ENCODE results near the gene MORC2.

Gene MORC2

DNA sequence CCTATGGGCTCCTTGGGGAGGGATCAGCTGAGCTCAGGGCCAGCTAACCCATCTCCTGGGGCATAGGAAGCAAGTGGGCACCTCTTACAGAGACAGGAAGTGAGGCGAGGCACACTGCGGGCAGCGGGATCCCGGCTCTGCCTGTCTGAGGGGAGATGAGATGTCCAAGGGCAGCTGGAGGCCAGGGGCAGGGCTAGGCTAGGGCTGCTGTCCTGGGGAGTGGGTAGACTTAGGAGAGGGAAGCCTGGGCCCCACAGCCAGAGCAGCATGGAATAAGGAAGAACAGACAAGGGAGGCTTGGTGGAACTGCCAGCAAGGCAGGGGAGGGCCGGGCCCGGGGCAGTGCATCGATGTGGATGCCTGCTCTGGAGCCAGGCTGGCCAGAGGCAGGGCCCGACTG, 76.3 kb downstream of the MORC2 start:
- peaks cover 3% of the 10 kb centered on the region; the same call in 1 of the 2 replicates for H4K20me1 ChIP-seq (ENCODE audit: insufficient read depth, low read length)
- no peak overlapping the region for H2AFZ ChIP-seq (ENCODE audit: low read depth, low read length)
- no peak overlapping the region for H3K4me2 ChIP-seq (ENCODE audit: insufficient read depth, low read length)
- H3K36me3 ChIP-seq (ENCODE audit: insufficient read depth, low read length) = no peaks in the 10 kb centered on the region
- H3K9ac ChIP-seq (ENCODE audit: low read depth, low read length) = no peak overlapping the region
- H3K9me3 ChIP-seq (ENCODE audit: insufficient read depth, low read length, severe bottlenecking) = no peaks in the 10 kb centered on the region
- H3K4me3 ChIP-seq (ENCODE audit: low read depth in 1 of 2, low read length in 2 of 2) = no peak overlapping the region
- ATAC-seq (ENCODE audit: insufficient read depth, low read depth) = no peak
- no peaks in the 10 kb centered on the region; the same call in 1 of the 2 replicates for H3K4me1 ChIP-seq (ENCODE audit: insufficient read depth, low read length)
- H3K27me3 ChIP-seq (ENCODE audit: insufficient read depth, low read length, poor library complexity) = peaks cover 11% of the 10 kb centered on the region
- no peak overlapping the region for H3K27ac ChIP-seq (ENCODE audit: low read length)
- no peak for DNase-seq
- no peaks in the 10 kb centered on the region for H3K79me2 ChIP-seq (ENCODE audit: insufficient read depth, low read length)
- TF ChIP-seq, protein P1, sequence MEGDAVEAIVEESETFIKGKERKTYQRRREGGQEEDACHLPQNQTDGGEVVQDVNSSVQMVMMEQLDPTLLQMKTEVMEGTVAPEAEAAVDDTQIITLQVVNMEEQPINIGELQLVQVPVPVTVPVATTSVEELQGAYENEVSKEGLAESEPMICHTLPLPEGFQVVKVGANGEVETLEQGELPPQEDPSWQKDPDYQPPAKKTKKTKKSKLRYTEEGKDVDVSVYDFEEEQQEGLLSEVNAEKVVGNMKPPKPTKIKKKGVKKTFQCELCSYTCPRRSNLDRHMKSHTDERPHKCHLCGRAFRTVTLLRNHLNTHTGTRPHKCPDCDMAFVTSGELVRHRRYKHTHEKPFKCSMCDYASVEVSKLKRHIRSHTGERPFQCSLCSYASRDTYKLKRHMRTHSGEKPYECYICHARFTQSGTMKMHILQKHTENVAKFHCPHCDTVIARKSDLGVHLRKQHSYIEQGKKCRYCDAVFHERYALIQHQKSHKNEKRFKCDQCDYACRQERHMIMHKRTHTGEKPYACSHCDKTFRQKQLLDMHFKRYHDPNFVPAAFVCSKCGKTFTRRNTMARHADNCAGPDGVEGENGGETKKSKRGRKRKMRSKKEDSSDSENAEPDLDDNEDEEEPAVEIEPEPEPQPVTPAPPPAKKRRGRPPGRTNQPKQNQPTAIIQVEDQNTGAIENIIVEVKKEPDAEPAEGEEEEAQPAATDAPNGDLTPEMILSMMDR (IDR thresholded peaks at IDR 0.05; ENCODE audit: borderline replicate concordance, extremely low read depth, low read length, poor library complexity, severe bottlenecking) = no peak
- TF ChIP-seq EZH2 (IDR thresholded peaks at IDR 0.05; ENCODE audit: borderline replicate concordance, low read depth, low read length, severe bottlenecking) = no peak

DNA sequence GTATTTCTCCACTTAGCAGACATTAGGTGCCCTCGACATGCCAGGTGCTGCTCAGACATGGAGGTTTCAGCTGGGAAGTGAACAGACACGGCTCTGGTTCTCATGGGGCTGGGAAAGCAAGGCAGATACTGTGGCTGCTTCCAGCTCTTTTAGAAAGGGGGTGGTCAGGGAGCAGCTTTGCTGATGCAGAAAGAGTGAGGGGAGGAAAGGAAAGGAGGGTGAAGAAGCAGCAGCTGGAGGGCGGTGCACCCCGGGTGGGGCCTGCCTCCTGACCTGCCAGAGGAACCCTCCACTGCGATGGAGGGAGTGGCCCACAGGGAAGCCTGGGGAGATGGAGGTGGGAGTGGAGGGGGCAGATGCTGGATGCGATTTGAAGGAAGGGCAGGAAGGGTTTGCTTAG, 76.8 kb downstream of the MORC2 start:
- Histone ChIP-seq H3K79me2 (ENCODE audit: insufficient read depth, low read length) (no peaks in the 10 kb centered on the region), H3K9ac (ENCODE audit: low read depth, low read length) (no peak overlapping the region), H3K4me3 (ENCODE audit: low read depth in 1 of 2, low read length in 2 of 2) (no peak overlapping the region), H3K36me3 (ENCODE audit: insufficient read depth, low read length) (no peaks in the 10 kb centered on the region), H3K9me3 (ENCODE audit: insufficient read depth, low read length, severe bottlenecking) (no peaks in the 10 kb centered on the region), H4K20me1 (ENCODE audit: insufficient read depth, low read length) (peaks cover 3% of the 10 kb centered on the region; the same call in 1 of the 2 replicates), H3K27me3 (ENCODE audit: insufficient read depth, low read length, poor library complexity) (peaks cover 11% of the 10 kb centered on the region), H3K4me2 (ENCODE audit: insufficient read depth, low read length) (no peak overlapping the region), H3K4me1 (ENCODE audit: insufficient read depth, low read length) (no peaks in the 10 kb centered on the region; the same call in 1 of the 2 replicates), H3K27ac (ENCODE audit: low read length) (no peak overlapping the region), H2AFZ (ENCODE audit: low read depth, low read length) (no peak overlapping the region)
- ATAC-seq (ENCODE audit: insufficient read depth, low read depth) (no peak), DNase-seq (no peak)
- TF ChIP-seq, protein P1 (IDR thresholded peaks at IDR 0.05; ENCODE audit: borderline replicate concordance, extremely low read depth, low read length, poor library complexity, severe bottlenecking) = no peak
- no peak for TF ChIP-seq EZH2 (IDR thresholded peaks at IDR 0.05; ENCODE audit: borderline replicate concordance, low read depth, low read length, severe bottlenecking)

DNA sequence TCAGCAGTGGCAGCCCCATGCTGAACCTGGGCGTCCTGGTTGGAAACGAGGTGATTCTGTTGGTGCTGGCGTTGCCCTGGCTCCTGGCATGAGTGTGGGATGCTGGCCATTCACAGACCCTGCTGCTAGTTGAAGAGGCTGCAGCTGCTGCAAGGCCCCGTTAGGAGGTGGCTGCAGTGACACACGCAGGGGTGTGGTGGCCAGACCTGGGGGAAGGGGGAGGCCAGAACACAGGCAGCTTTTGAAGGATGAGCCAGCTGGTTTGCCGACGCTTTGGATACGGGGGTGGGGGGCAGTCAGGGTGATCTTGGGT, 77.2 kb downstream of the MORC2 start:
- peaks cover 11% of the 10 kb centered on the region for H3K27me3 ChIP-seq (ENCODE audit: insufficient read depth, low read length, poor library complexity)
- no peak for TF ChIP-seq EZH2 (IDR thresholded peaks at IDR 0.05; ENCODE audit: borderline replicate concordance, low read depth, low read length, severe bottlenecking)
- TF ChIP-seq, protein P1 (IDR thresholded peaks at IDR 0.05; ENCODE audit: borderline replicate concordance, extremely low read depth, low read length, poor library complexity, severe bottlenecking) = no peak
- H3K9me3 ChIP-seq (ENCODE audit: insufficient read depth, low read length, severe bottlenecking) = no peaks in the 10 kb centered on the region
- no peak overlapping the region for H2AFZ ChIP-seq (ENCODE audit: low read depth, low read length)
- H3K79me2 ChIP-seq (ENCODE audit: insufficient read depth, low read length) = no peaks in the 10 kb centered on the region
- no peak overlapping the region for H3K9ac ChIP-seq (ENCODE audit: low read depth, low read length)
- no peaks in the 10 kb centered on the region; the same call in 1 of the 2 replicates for H3K4me1 ChIP-seq (ENCODE audit: insufficient read depth, low read length)
- DNase-seq (no peak), ATAC-seq (ENCODE audit: insufficient read depth, low read depth) (no peak)
- H3K4me2 ChIP-seq (ENCODE audit: insufficient read depth, low read length) = no peak overlapping the region
- peaks cover 3% of the 10 kb centered on the region; the same call in 1 of the 2 replicates for H4K20me1 ChIP-seq (ENCODE audit: insufficient read depth, low read length)
- no peak overlapping the region for H3K27ac ChIP-seq (ENCODE audit: low read length)
- H3K4me3 ChIP-seq (ENCODE audit: low read depth in 1 of 2, low read length in 2 of 2) = no peak overlapping the region
- H3K36me3 ChIP-seq (ENCODE audit: insufficient read depth, low read length) = no peaks in the 10 kb centered on the region

All from DND-41 (cell line).